ENCODE measurements around the gene FBXL3. TPM values are rescaled to one million over a fixed set of nuclear protein-coding genes. Genes with fewer than 3 reads are reported as not detected.

The FBXL3 gene
- total and polyA plus RNA-seq, 4 donors: 39.4 to 109 (median 54.1) TPM

DNA sequence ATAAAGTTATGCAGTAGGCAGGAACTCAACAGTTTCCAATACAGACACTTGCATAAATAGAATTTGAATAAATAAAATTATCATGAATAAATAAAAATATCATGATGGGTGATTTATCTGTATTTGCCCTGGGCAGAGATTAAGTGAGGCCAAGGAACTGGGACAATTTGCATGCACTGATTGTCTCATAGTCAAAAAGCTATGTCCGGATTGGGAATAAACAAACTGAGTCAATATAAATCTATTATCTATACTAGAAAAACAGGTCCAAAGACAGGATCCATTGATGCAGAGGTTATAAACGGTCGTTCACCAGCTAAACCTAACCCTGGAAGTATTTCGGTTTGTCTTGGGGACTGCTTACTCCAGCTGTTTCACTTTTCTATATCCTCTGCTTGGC, 26.2 kb upstream of the FBXL3 start:
- H3K4me1 ChIP-seq (ENCODE audit: control insufficient read depth, insufficient read depth, low read length): no peaks in the 10 kb centered on the region
- WGBS (ENCODE audit: insufficient coverage): no CpG with 5 or more reads among the region's 4 CpGs
- H3K9me3 ChIP-seq (ENCODE audit: control insufficient read depth, insufficient read depth, low read length): no peaks in the 10 kb centered on the region
- peaks cover 40% of the 10 kb centered on the region for H3K36me3 ChIP-seq (ENCODE audit: control insufficient read depth, insufficient read depth, low read length)
- no peak overlapping the region for H3K27ac ChIP-seq (ENCODE audit: low read depth, low read length)
- no peaks in the 10 kb centered on the region for H3K27me3 ChIP-seq (ENCODE audit: control insufficient read depth, insufficient read depth, low read length)
- no peak overlapping the region for H3K4me3 ChIP-seq (ENCODE audit: low read depth, low read length)
- no peak for DNase-seq (ENCODE audit: low read depth in 4 of 6, low spot score in 6 of 6)

DNA sequence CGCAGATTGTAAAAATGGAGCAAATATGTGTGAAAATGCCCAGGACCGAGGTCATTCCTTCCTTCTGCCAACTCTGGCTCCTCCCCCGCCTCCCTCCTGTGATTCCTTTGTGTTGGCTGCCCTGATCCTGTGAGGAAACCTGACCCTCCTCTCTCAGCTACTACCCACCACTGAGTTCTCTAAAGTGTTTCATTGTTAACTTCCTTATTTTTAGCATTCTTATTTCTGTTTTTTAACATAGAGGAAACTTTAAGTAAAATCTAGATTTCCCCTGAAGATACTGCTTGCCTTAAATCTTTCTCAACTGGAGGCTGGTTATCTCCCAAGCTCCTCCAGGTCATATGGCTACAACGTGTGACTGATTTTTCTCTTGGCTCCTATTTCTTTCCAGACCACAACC, 21.7 kb upstream of the FBXL3 start:
- no peak overlapping the region for H3K4me3 ChIP-seq (ENCODE audit: low read depth, low read length)
- H3K9me3 ChIP-seq (ENCODE audit: control insufficient read depth, insufficient read depth, low read length): no peaks in the 10 kb centered on the region
- no peak for DNase-seq (ENCODE audit: low read depth in 4 of 6, low spot score in 6 of 6)
- H3K36me3 ChIP-seq (ENCODE audit: control insufficient read depth, insufficient read depth, low read length): peaks cover 38% of the 10 kb centered on the region
- H3K27ac ChIP-seq (ENCODE audit: low read depth, low read length): no peak overlapping the region
- no peaks in the 10 kb centered on the region for H3K4me1 ChIP-seq (ENCODE audit: control insufficient read depth, insufficient read depth, low read length)
- H3K27me3 ChIP-seq (ENCODE audit: control insufficient read depth, insufficient read depth, low read length): no peaks in the 10 kb centered on the region
- WGBS (ENCODE audit: insufficient coverage): 60% methylated on average over 3 of the region's 4 CpGs

- Histone ChIP-seq H3K36me3 (ENCODE audit: control insufficient read depth, insufficient read depth, low read length) (peaks cover 40% of the 10 kb centered on the region), H3K9me3 (ENCODE audit: control insufficient read depth, insufficient read depth, low read length) (no peaks in the 10 kb centered on the region), H3K4me3 (ENCODE audit: low read depth, low read length) (no peak overlapping the region), H3K27me3 (ENCODE audit: control insufficient read depth, insufficient read depth, low read length) (no peaks in the 10 kb centered on the region), H3K27ac (ENCODE audit: low read depth, low read length) (no peak overlapping the region), H3K4me1 (ENCODE audit: control insufficient read depth, insufficient read depth, low read length) (no peaks in the 10 kb centered on the region)
- WGBS (ENCODE audit: insufficient coverage): 83% methylated on average over 7 of the region's 8 CpGs
- no peak for DNase-seq (ENCODE audit: low read depth in 4 of 6, low spot score in 6 of 6)
Measured at GRCh38 chr13:77047649-77048343, 20.8 kb upstream of the FBXL3 start.

GRCh38 chr13:77042566-77043177, 15.7 kb upstream of the FBXL3 start:
- 83% methylated on average over 3 of the region's 5 CpGs for WGBS (ENCODE audit: insufficient coverage)
- H3K9me3 ChIP-seq (ENCODE audit: control insufficient read depth, insufficient read depth, low read length): no peaks in the 10 kb centered on the region
- peak in 1 of 6 donors; percentile 25 for DNase-seq (ENCODE audit: low read depth in 4 of 6, low spot score in 6 of 6)
- no peaks in the 10 kb centered on the region for H3K27me3 ChIP-seq (ENCODE audit: control insufficient read depth, insufficient read depth, low read length)
- no peak overlapping the region for H3K27ac ChIP-seq (ENCODE audit: low read depth, low read length)
- H3K36me3 ChIP-seq (ENCODE audit: control insufficient read depth, insufficient read depth, low read length): peaks cover 16% of the 10 kb centered on the region
- no peak overlapping the region for H3K4me3 ChIP-seq (ENCODE audit: low read depth, low read length)
- peaks cover 3% of the 10 kb centered on the region for H3K4me1 ChIP-seq (ENCODE audit: control insufficient read depth, insufficient read depth, low read length)

DNA sequence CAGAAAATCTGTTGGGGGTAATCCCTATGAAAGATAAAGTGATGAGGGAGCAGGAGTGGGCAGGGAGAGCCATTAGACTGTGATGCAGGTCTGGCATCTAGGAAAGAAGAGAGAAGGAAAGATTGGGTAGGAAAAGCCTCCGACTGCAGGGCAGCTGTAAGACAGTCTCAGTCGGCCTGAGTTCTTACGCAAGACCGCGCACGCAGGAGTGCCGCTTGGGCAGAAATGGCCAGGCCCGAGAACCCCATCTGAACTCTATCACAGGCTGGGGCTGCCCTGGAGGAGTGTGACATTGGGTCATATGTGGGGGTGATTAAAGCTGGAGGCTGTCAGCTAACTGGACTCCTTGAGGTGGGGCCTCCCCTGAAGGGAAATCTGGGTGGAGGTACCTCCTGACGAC, 13.9 kb upstream of the FBXL3 start:
- 82% methylated on average over 9 of the region's 9 CpGs for WGBS (ENCODE audit: insufficient coverage)
- H3K4me1 ChIP-seq (ENCODE audit: control insufficient read depth, insufficient read depth, low read length): peaks cover 3% of the 10 kb centered on the region
- DNase-seq (ENCODE audit: low read depth in 4 of 6, low spot score in 6 of 6): no peak
- peaks cover 11% of the 10 kb centered on the region for H3K36me3 ChIP-seq (ENCODE audit: control insufficient read depth, insufficient read depth, low read length)
- H3K27me3 ChIP-seq (ENCODE audit: control insufficient read depth, insufficient read depth, low read length): no peaks in the 10 kb centered on the region
- H3K27ac ChIP-seq (ENCODE audit: low read depth, low read length): no peak overlapping the region
- H3K9me3 ChIP-seq (ENCODE audit: control insufficient read depth, insufficient read depth, low read length): no peaks in the 10 kb centered on the region
- no peak overlapping the region for H3K4me3 ChIP-seq (ENCODE audit: low read depth, low read length)

DNA sequence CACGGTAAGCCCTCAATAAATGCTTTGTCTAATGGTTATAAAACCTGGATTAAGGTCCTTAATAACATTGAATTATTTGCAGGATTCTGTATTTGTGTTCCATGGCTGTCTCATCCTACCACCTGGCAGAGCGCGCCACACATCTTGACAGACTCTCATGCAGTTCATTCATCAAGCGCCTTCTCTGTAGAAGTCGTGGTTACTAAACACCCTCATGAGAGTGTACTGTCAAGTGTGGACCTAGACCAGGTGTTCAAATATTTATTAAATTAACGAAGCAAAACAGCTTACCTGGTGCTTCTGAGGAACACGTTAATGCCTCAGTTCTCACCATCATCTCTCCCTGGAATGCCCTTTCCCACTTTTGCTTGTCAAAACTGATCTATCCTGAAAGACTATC, 13.1 kb upstream of the FBXL3 start:
- peaks cover 3% of the 10 kb centered on the region for H3K4me1 ChIP-seq (ENCODE audit: control insufficient read depth, insufficient read depth, low read length)
- no peak for DNase-seq (ENCODE audit: low read depth in 4 of 6, low spot score in 6 of 6)
- H3K36me3 ChIP-seq (ENCODE audit: control insufficient read depth, insufficient read depth, low read length): peaks cover 11% of the 10 kb centered on the region
- H3K4me3 ChIP-seq (ENCODE audit: low read depth, low read length): no peak overlapping the region
- H3K27ac ChIP-seq (ENCODE audit: low read depth, low read length): no peak overlapping the region
- no peaks in the 10 kb centered on the region for H3K9me3 ChIP-seq (ENCODE audit: control insufficient read depth, insufficient read depth, low read length)
- WGBS (ENCODE audit: insufficient coverage): 100% methylated on average over 1 of the region's 7 CpGs
- H3K27me3 ChIP-seq (ENCODE audit: control insufficient read depth, insufficient read depth, low read length): no peaks in the 10 kb centered on the region

DNA sequence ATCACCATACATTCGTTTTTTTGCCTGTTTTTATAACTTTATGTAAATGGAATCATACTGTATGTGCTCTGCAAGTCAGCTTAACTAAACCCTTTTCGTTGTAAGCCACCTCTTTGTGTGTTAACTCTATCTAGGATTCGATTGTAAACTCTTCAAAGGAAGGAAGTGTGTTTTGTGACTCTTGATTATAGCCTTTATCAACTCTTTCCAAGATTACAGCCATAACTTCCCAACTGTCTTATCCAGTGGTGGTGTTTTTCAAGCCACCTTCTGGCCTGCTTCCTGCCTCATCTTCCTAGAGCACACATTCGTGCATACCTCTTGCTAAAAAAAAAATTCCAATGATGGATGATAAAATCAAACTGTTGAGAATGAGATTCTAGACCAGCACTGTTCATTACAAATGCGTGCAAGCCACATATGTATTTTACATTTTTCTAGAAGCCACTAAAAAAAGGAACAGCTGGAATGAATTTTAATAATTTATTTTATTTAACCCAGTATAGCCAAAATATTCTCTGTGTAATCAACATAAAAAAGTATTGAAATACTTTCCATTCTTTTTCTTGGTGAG, 12.0 kb upstream of the FBXL3 start:
- no peaks in the 10 kb centered on the region for H3K9me3 ChIP-seq (ENCODE audit: control insufficient read depth, insufficient read depth, low read length)
- no CpG with 5 or more reads among the region's 5 CpGs for WGBS (ENCODE audit: insufficient coverage)
- H3K36me3 ChIP-seq (ENCODE audit: control insufficient read depth, insufficient read depth, low read length): peaks cover 9% of the 10 kb centered on the region
- H3K27me3 ChIP-seq (ENCODE audit: control insufficient read depth, insufficient read depth, low read length): no peaks in the 10 kb centered on the region
- peaks cover 3% of the 10 kb centered on the region for H3K4me1 ChIP-seq (ENCODE audit: control insufficient read depth, insufficient read depth, low read length)
- DNase-seq (ENCODE audit: low read depth in 4 of 6, low spot score in 6 of 6): no peak
- no peak overlapping the region for H3K4me3 ChIP-seq (ENCODE audit: low read depth, low read length)
- no peak overlapping the region for H3K27ac ChIP-seq (ENCODE audit: low read depth, low read length)

- Histone ChIP-seq H3K4me3 (ENCODE audit: low read depth, low read length) (no peak overlapping the region), H3K27me3 (ENCODE audit: control insufficient read depth, insufficient read depth, low read length) (no peaks in the 10 kb centered on the region), H3K9me3 (ENCODE audit: control insufficient read depth, insufficient read depth, low read length) (no peaks in the 10 kb centered on the region), H3K36me3 (ENCODE audit: control insufficient read depth, insufficient read depth, low read length) (peaks cover 2% of the 10 kb centered on the region), H3K4me1 (ENCODE audit: control insufficient read depth, insufficient read depth, low read length) (peaks cover 6% of the 10 kb centered on the region), H3K27ac (ENCODE audit: low read depth, low read length) (peak overlapping the region; percentile 70)
- peak in 3 of 6 donors; percentile 71 to 88 (median 88) for DNase-seq (ENCODE audit: low read depth in 4 of 6, low spot score in 6 of 6)
- no CpG with 5 or more reads among the region's 1 CpG for WGBS (ENCODE audit: insufficient coverage)
Measured at GRCh38 chr13:77036279-77036678, 9.3 kb upstream of the FBXL3 start.

DNA sequence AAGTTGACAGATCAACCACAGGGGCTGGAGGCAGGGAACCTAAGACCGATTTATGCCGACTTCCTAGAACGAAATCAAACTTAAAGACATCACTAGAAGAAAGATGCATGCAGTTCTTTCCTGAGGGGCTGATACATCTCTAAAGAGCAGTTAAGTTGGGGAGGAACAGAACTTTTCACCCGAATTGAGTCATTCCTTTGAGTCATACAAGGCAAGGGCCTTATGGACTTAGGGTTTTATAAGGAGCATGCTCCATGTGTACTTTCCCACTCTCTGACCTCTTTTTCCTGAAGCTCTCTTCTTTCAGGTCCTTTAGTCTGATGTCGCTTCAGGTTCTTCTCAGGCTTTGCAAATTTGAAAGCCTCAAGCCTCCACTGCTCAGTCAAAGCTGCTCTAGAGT, 7.9 kb upstream of the FBXL3 start:
- no peaks in the 10 kb centered on the region for H3K9me3 ChIP-seq (ENCODE audit: control insufficient read depth, insufficient read depth, low read length)
- H3K36me3 ChIP-seq (ENCODE audit: control insufficient read depth, insufficient read depth, low read length): no peaks in the 10 kb centered on the region
- no peaks in the 10 kb centered on the region for H3K27me3 ChIP-seq (ENCODE audit: control insufficient read depth, insufficient read depth, low read length)
- WGBS (ENCODE audit: insufficient coverage): 100% methylated on average over 3 of the region's 5 CpGs
- no peak overlapping the region for H3K4me3 ChIP-seq (ENCODE audit: low read depth, low read length)
- peaks cover 3% of the 10 kb centered on the region for H3K4me1 ChIP-seq (ENCODE audit: control insufficient read depth, insufficient read depth, low read length)
- no peak for DNase-seq (ENCODE audit: low read depth in 4 of 6, low spot score in 6 of 6)
- peak overlapping the region; percentile 22 for H3K27ac ChIP-seq (ENCODE audit: low read depth, low read length)

Measured in spinal cord (tissue), 10 donors.